Measurements from ENCODE around the gene TXN. TPM values are rescaled to one million over a fixed set of nuclear protein-coding genes. Genes with fewer than 3 reads are reported as not detected.

TXN gene
- total RNA-seq, 1 donor from 2014 or later, result 51.4 TPM

DNA sequence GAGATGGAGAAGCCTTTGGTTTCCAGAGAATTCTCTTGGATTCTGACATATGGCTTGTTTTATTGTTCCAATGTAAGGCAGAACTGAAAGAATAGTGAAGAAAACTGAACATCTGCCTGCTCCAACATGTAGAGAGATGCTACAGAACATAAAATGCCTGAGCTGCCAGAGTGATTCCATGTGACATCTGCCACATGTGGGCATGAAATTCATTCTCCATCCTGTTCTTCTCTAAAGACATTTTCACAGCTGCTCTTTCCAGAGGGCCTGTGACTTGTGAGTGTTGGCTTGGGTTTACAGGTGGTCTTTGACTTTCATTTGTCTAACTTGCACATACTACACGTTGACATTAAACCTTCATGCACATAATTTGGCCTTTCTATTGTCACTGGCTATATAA, 33.7 kb upstream of the TXN start:
- H3K9me3 ChIP-seq (replicated peaks), result no peaks in the 10 kb centered on the region
- H3K36me3 ChIP-seq, result no peaks in the 10 kb centered on the region
- TF ChIP-seq CTCF (IDR thresholded peaks at IDR 0.05; ENCODE audit: borderline replicate concordance), result no peak
- H3K27me3 ChIP-seq (ENCODE audit: low read depth), result peaks cover 8% of the 10 kb centered on the region
- DNase-seq, result no peak
- no peak overlapping the region for H3K4me3 ChIP-seq
- no peak overlapping the region for H3K27ac ChIP-seq (replicated peaks)
- H3K4me1 ChIP-seq, result no peaks in the 10 kb centered on the region
- intact Hi-C loops (cut with micrococcal nuclease), result no loop called here

GRCh38 chr9:110288503-110288902, 32.2 kb upstream of the TXN start:
- DNase-seq, result no peak
- TF ChIP-seq CTCF (IDR thresholded peaks at IDR 0.05; ENCODE audit: borderline replicate concordance), result no peak
- H3K27me3 ChIP-seq (ENCODE audit: low read depth), result peaks cover 8% of the 10 kb centered on the region
- no peaks in the 10 kb centered on the region for H3K4me1 ChIP-seq
- H3K9me3 ChIP-seq (replicated peaks), result no peaks in the 10 kb centered on the region
- H3K27ac ChIP-seq (replicated peaks), result no peak overlapping the region
- no peaks in the 10 kb centered on the region for H3K36me3 ChIP-seq
- no peak overlapping the region for H3K4me3 ChIP-seq
- intact Hi-C loops (cut with micrococcal nuclease), result no loop called here

GRCh38 chr9:110287289-110287680, 31.0 kb upstream of the TXN start:
- Histone ChIP-seq H3K9me3 (replicated peaks) (no peaks in the 10 kb centered on the region), H3K4me1 (no peaks in the 10 kb centered on the region), H3K36me3 (no peaks in the 10 kb centered on the region), H3K4me3 (no peak overlapping the region), H3K27ac (replicated peaks) (no peak overlapping the region), H3K27me3 (ENCODE audit: low read depth) (peaks cover 5% of the 10 kb centered on the region)
- intact Hi-C loops (cut with micrococcal nuclease), result no loop called here
- no peak for TF ChIP-seq CTCF (IDR thresholded peaks at IDR 0.05; ENCODE audit: borderline replicate concordance)
- DNase-seq, result no peak

DNA sequence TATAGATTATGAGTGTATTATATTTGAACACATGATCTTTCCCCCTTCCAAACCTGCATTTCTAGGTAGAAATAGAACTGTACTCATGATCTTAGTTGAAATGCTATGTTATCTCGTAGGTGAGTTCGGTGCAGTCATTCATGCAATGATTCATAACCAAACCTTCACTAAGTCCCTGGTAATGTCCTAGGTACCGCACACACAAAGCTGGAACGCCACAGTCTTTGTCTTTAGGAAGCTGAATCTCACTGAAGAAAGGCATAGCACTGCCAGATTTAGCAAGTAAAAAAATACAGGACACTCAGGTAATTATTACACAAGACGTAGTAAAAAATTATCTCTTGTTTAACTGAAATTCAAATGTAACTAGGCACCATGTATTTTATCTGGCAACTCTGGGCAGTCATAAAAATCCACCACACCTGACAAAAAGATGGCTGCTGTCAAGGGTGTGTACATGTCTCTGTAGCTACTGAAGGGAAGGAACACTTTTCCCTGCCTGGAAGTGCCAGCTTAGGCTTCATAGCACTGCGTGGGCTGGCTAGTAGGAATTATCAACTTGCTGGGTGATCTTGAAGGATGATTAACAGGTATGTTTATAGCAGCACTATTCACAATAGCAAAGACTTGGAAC, 28.0 kb upstream of the TXN start:
- Histone ChIP-seq H3K4me3 (no peak overlapping the region), H3K27me3 (ENCODE audit: low read depth) (no peaks in the 10 kb centered on the region), H3K27ac (replicated peaks) (no peak overlapping the region), H3K9me3 (replicated peaks) (no peaks in the 10 kb centered on the region), H3K4me1 (no peaks in the 10 kb centered on the region), H3K36me3 (no peaks in the 10 kb centered on the region)
- TF ChIP-seq CTCF (IDR thresholded peaks at IDR 0.05; ENCODE audit: borderline replicate concordance), result no peak
- no peak for DNase-seq
- intact Hi-C loops (cut with micrococcal nuclease), result no loop called here

DNA sequence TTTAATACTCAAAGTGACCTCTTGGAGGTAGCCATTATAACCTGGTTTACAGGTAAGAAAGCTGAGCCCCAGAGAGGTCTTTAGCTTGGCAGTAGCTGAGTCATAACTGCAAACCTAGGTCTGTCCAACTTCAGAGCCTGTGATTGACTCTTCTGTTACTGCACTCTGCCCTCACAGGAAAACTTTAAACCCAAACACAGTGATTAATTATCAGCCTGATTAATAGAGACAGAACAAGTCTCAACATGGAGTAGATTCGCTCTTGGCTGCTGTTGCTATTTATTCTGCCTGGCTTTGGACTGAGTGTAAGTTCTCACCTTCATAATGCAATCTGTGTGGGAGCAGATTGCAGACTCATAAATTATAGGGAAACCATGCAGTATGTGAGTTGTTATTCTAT, 27.4 kb upstream of the TXN start:
- intact Hi-C loops (cut with micrococcal nuclease), result no loop called here
- no peaks in the 10 kb centered on the region for H3K4me1 ChIP-seq
- TF ChIP-seq CTCF (IDR thresholded peaks at IDR 0.05; ENCODE audit: borderline replicate concordance), result no peak
- H3K4me3 ChIP-seq, result no peak overlapping the region
- H3K36me3 ChIP-seq, result no peaks in the 10 kb centered on the region
- H3K9me3 ChIP-seq (replicated peaks), result no peaks in the 10 kb centered on the region
- DNase-seq, result no peak
- no peak overlapping the region for H3K27ac ChIP-seq (replicated peaks)
- no peaks in the 10 kb centered on the region for H3K27me3 ChIP-seq (ENCODE audit: low read depth)
